Measurements from ENCODE around the gene LSM6. TPM values are rescaled to one million over a fixed set of nuclear protein-coding genes. Genes with fewer than 3 reads are reported as not detected.

Gene LSM6
- total and polyA plus RNA-seq, 2 experiments from 2014 or later = 70.4 to 238 TPM

GRCh38 chr4:146193628-146194027 is 18.1 kb downstream of the LSM6 start:
- DNase-seq (ENCODE audit: low spot score) (no peak), ATAC-seq (no peak)
- no peak overlapping the region for H3K4me2 ChIP-seq
- no peak for TF ChIP-seq ZNF462 (CRISPR knock-in tag; IDR thresholded peaks at IDR 0.05)
- TF ChIP-seq REST (IDR thresholded peaks at IDR 0.05; ENCODE audit: unreplicated experiment) = no peak
- TF ChIP-seq EZH2phosphoT487 (IDR thresholded peaks at IDR 0.05; ENCODE audit: unreplicated experiment) = no peak
- no peak for TF ChIP-seq EZH2 (IDR thresholded peaks at IDR 0.05; ENCODE audit: low read depth, unreplicated experiment)
- no peak for TF ChIP-seq POLR2AphosphoS5 (IDR thresholded peaks at IDR 0.05; ENCODE audit: low read depth)
- TF ChIP-seq CTCF (conservative IDR thresholded peaks at IDR 0.05; ENCODE audit: low read depth in 2 of 2) = no peak
- TF ChIP-seq ZNF114 (CRISPR knock-in tag; IDR thresholded peaks at IDR 0.05) = no peak
- TF ChIP-seq ZNF331 (CRISPR knock-in tag; IDR thresholded peaks at IDR 0.05; ENCODE audit: low read depth) = no peak
- no peak for TF ChIP-seq STAT1 (IDR thresholded peaks at IDR 0.05; ENCODE audit: unreplicated experiment)
- no peak for TF ChIP-seq ETS1 (IDR thresholded peaks at IDR 0.05)
- no peak for TF ChIP-seq CREB1 (CRISPR knock-in tag; IDR thresholded peaks at IDR 0.05; ENCODE audit: low read depth)
- no peak for TF ChIP-seq JUNB (IDR thresholded peaks at IDR 0.05; ENCODE audit: unreplicated experiment)
- TF ChIP-seq NANOG (IDR thresholded peaks at IDR 0.05; ENCODE audit: borderline replicate concordance) = no peak
- Mint-ChIP-seq H3K36me3 (ENCODE audit: low read depth) (peaks cover 22% of the 10 kb centered on the region; the same call in 2 of the 3 replicates), H3K27me3 (ENCODE audit: insufficient read depth, low read depth, poor library complexity) (peaks cover 1% of the 10 kb centered on the region), H3K4me3 (no peak overlapping the region), H3K4me1 (no peaks in the 10 kb centered on the region), H3K9me3 (no peaks in the 10 kb centered on the region), H3K27ac (no peak overlapping the region)
- H3K9me2 ChIP-seq (ENCODE audit: insufficient read depth) = no peaks in the 10 kb centered on the region
- no peaks in the 10 kb centered on the region for H3K4me1 ChIP-seq (ENCODE audit: insufficient read depth)
- H3F3A ChIP-seq (replicated peaks; ENCODE audit: low read depth) = no peaks in the 10 kb centered on the region
- no peak overlapping the region for H3K27ac ChIP-seq (ENCODE audit: low read depth)
- H2AFZ ChIP-seq = no peak overlapping the region
- H4K20me1 ChIP-seq (replicated peaks; ENCODE audit: insufficient read depth) = no peaks in the 10 kb centered on the region; the same call in none of the 2 replicates
- H3K27me3 ChIP-seq (ENCODE audit: insufficient read depth) = no peaks in the 10 kb centered on the region
- H3K36me3 ChIP-seq (ENCODE audit: insufficient read depth) = peaks cover 9% of the 10 kb centered on the region
- H3K4me3 ChIP-seq = no peak overlapping the region
- H3K79me2 ChIP-seq (replicated peaks; ENCODE audit: insufficient read depth) = no peaks in the 10 kb centered on the region

All from GM23338 (cell line).